IPS DF 6.9 (cell line): Measurements from ENCODE around the gene STXBP6.

Source experiments
- DNase-seq: peaks from one replicate; pipeline ENCODE4 v3.0.0-alpha.2; 2013; ENCODE audit warnings: low read depth, low spot score
- H3K27ac ChIP-seq: one replicate; pipeline ENCODE4 v1.5.1; 2013; ENCODE audit warnings: low read length, control low read depth
- H3K27me3 ChIP-seq: 2 replicates; pipeline ENCODE4 v1.6.1; 2013; ENCODE audit warnings: mild to moderate bottlenecking, low read length; ENCODE audit not compliant: control insufficient read depth, insufficient read depth
- H3K36me3 ChIP-seq: 2 replicates; pipeline ENCODE4 v1.6.1; 2013; ENCODE audit warnings: low read length; ENCODE audit not compliant: control insufficient read depth, insufficient read depth
- H3K4me1 ChIP-seq: 2 replicates; pipeline ENCODE4 v1.6.1; 2013; ENCODE audit warnings: low read length; ENCODE audit not compliant: control insufficient read depth, insufficient read depth
- H3K4me3 ChIP-seq: 2 replicates; pipeline ENCODE4 v1.5.1; 2013; ENCODE audit warnings: mild to moderate bottlenecking, low read length
- H3K9me3 ChIP-seq: 2 replicates; pipeline ENCODE4 v1.6.1; 2013; ENCODE audit warnings: low read length, inconsistent platforms; ENCODE audit not compliant: control insufficient read depth, insufficient read depth
- WGBS: extraction: QIAGEN DNeasy Blood & Tissue Kit; methylation state at CpG from one replicate; pipeline ENCODE4 v1.1.7; 2013; ENCODE audit warnings: mixed read lengths, missing lambda C conversion rate; ENCODE audit not compliant: insufficient read length, insufficient coverage; 5-methylcytosine and 5-hydroxymethylcytosine counted together

STXBP6 gene

DNA sequence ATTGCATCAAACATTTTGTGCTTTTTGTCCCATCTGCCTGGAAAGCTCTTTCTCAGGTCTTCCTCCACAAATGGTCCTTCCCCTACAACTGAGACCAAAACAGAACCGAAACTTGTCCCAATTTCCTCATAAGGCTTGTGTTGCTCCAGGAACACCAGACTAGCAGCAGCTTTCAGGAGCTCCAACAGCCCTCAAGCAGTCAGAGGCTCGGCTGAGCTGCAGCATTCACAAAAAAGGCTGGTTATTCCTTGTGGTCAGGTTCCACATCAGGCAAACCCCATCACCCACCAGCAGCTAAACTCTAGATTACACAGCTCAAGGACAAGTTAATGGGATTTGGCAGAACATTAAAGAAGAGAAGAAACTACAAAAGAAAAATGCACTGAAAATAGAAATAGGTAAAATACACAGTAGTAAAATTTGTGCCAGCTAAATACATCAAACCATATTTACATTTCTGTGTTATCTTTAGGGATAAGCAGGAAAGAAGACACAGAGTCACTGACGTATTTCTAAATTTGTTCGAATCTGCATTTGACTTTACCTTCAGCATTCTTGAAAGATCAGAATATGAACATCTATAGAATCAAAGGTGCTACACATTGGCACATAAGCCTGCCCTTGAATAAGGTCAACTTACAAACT, 141.2 kb downstream of the STXBP6 start:
- Histone ChIP-seq H3K36me3 (no peaks in the 10 kb centered on the region), H3K27me3 (no peaks in the 10 kb centered on the region), H3K4me3 (no peak overlapping the region), H3K27ac (no peak overlapping the region), H3K4me1 (no peaks in the 10 kb centered on the region), H3K9me3 (no peaks in the 10 kb centered on the region)
- DNase-seq = no peak
- WGBS = no CpG with 5 or more reads among the region's 4 CpGs

DNA sequence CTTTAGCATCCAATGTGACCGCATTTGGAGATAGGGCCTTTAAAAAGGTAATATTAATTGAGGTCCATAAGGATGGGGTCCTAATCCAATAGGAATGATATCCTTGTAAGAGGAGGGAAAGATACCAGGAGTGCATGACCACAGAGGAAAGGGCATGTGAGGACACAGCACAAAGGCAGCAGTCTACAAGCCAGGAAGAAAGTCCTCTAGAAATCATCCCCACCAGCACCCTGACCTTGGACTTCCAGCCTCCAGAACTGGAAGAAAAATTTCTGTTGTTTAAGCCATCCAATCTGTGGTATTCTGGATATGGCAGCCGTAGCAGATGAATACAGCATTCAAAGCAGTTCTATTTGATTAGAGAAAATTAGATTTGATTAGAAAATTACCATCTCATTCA, 145.4 kb downstream of the STXBP6 start:
- Histone ChIP-seq H3K4me1 (no peaks in the 10 kb centered on the region), H3K27ac (no peak overlapping the region), H3K4me3 (no peak overlapping the region), H3K27me3 (no peaks in the 10 kb centered on the region), H3K36me3 (no peaks in the 10 kb centered on the region), H3K9me3 (no peaks in the 10 kb centered on the region)
- DNase-seq = no peak
- WGBS = no CpG with 5 or more reads among the region's 2 CpGs

DNA sequence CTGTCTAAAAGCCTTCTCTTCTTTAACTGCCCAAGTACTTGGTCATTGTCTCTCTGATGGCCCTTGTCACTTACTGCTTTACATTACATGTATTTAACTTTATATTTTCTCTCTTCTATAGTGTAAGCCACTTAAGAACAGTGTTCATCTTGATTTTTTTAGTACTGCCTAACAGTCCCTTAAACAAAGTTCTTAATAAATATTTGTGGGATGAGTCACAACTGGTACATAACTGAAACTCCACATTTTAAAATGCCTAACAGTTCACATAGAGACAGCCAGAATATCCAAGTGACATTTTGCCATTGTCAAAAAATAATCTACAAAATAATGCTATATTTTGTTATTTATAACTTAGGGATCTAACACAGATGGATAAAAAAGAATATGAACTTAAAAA, 146.6 kb downstream of the STXBP6 start:
- Histone ChIP-seq H3K4me1 (no peaks in the 10 kb centered on the region), H3K4me3 (no peak overlapping the region), H3K27ac (no peak overlapping the region), H3K36me3 (no peaks in the 10 kb centered on the region), H3K27me3 (no peaks in the 10 kb centered on the region), H3K9me3 (no peaks in the 10 kb centered on the region)
- DNase-seq = no peak

DNA sequence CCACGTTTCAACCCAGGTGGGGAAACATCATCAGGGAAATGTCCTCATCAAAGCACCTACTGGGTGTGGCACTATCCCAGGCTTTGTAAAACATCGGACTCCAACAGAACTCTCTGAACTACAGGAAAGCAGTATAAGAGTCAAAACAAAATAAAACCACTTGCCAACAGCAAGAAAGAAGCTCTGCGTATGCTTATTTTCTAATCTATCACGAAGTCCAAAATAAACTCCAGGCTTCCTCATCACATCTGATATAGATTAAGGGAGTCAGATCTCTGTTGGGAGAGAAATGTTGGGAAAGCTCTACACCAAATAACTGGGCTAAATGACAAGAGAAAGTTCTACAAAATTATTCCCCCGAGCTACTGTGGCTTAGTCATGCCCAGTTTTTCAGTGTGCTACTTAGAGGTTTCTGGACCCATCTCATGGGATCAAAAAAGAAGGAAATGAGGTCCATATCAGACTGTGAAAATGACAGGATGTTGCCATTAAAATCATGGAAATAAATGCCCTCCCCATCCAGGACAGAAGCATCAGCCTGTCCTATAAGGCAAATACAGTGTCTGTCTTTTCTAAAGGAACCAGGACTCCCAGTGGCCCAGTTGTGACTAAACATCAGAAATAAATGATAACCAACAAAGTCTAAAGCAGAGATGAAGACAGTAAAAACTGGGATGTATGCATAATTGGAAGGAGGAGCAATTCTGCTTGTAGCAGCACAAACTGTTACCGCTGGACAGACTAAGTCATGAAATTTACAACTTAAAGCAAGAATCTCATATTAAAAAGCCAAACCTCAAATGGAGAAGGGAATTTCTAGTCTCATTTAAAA, 149.5 kb downstream of the STXBP6 start:
- Histone ChIP-seq H3K36me3 (no peaks in the 10 kb centered on the region), H3K4me1 (no peaks in the 10 kb centered on the region), H3K9me3 (no peaks in the 10 kb centered on the region), H3K4me3 (no peak overlapping the region), H3K27me3 (no peaks in the 10 kb centered on the region), H3K27ac (no peak overlapping the region)
- DNase-seq = no peak
- WGBS = no CpG with 5 or more reads among the region's 6 CpGs

DNA sequence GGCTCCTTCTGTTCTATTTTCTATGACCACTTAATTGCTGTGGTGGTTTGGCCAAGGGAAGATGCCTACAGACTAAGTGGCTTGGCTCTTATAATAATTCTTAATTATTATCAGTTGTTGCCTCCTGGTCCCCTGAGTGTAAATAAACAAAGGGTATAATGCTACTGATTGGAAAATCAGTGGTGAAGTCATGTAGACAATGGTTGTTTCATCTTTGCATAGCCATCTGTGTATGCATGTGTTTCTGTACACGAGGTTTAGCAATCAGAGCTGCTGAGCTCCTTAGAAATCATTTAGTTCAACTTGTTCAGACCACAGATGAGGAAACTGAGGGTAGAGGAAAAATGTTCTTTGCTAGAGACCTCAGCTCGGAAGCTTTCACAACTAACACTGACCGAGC, 152.2 kb downstream of the STXBP6 start:
- Histone ChIP-seq H3K27ac (no peak overlapping the region), H3K36me3 (no peaks in the 10 kb centered on the region), H3K9me3 (no peaks in the 10 kb centered on the region), H3K4me1 (no peaks in the 10 kb centered on the region), H3K4me3 (no peak overlapping the region), H3K27me3 (no peaks in the 10 kb centered on the region)
- no CpG with 5 or more reads among the region's 3 CpGs for WGBS
- no peak for DNase-seq

DNA sequence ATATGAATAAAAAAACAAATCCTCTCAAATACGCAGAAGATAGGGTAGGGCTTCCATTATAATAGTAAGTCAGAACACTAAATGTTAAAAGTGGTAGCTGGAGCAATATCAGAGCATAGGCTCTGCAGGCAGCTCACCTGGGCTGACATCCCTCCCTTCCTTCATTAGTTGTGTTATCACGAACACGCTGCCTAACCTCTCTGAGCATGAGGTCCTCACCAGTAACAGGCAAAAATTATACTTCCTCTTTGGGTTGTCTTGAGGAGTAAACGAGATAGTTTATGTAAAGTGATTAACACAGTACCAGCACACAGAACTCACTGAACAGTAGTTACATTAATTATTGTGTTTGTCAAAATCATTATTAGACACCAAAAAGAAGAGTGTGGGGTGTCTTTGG, 154.3 kb downstream of the STXBP6 start:
- no peaks in the 10 kb centered on the region for H3K27me3 ChIP-seq
- DNase-seq = no peak
- no peak overlapping the region for H3K27ac ChIP-seq
- H3K4me3 ChIP-seq = no peak overlapping the region
- no peaks in the 10 kb centered on the region; the same call in 1 of the 2 replicates for H3K36me3 ChIP-seq
- H3K4me1 ChIP-seq = no peaks in the 10 kb centered on the region
- no CpG with 5 or more reads among the region's 4 CpGs for WGBS
- H3K9me3 ChIP-seq = no peaks in the 10 kb centered on the region

DNA sequence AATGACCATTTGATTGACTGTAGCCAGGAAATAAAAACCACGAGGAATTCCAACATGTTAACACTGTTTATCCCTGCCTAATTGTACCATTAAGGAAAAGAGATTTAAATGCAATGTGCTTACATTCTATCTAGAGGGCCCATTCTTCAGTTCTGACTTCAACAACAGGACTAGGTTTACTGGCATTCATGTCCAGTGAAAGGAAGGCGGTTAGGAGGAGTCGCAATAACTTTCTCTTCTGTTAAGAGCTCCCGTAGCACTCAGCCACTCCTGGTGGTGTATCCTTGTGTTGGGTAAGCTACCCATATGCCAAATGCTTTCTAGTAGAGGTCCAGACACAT, 154.7 kb downstream of the STXBP6 start:
- Histone ChIP-seq H3K4me3 (no peak overlapping the region), H3K36me3 (no peaks in the 10 kb centered on the region; the same call in 1 of the 2 replicates), H3K27ac (no peak overlapping the region), H3K9me3 (no peaks in the 10 kb centered on the region), H3K27me3 (no peaks in the 10 kb centered on the region), H3K4me1 (no peaks in the 10 kb centered on the region)
- no CpG with 5 or more reads among the region's 4 CpGs for WGBS
- no peak for DNase-seq

DNA sequence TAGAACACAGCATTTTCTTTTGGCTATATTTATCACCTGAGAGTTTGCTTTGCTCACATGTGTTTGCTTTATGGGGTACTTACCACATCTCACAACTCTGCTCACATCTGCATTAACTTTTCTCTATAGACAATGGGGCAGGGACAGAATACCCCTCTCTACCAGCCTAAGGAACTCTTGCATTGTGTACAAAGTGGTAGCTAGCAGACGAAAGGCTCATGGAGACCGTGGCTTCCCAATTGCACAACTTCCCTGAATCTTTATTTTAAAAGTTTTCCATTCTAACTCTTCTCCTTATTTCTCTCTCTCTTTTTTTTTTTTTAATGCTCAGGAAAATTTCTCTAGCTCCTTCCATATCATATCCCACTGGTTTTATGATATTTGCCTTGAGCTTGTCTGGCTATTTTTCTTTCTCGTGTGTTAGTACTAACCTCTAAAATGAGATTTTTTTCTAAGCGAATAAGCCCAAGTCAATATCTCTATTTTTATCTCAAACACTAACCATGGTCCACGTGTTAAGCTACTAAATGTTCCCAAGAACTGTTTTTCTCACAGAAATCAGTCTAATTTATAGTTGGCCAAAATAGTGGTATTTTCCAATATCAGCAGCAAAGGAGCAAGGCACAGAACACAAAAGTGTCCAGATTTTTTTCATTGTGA, 155.2 kb downstream of the STXBP6 start:
- H3K36me3 ChIP-seq = no peaks in the 10 kb centered on the region; the same call in 1 of the 2 replicates
- no peak for DNase-seq
- no CpG with 5 or more reads among the region's 5 CpGs for WGBS
- H3K4me3 ChIP-seq = no peak overlapping the region
- H3K9me3 ChIP-seq = no peaks in the 10 kb centered on the region
- no peaks in the 10 kb centered on the region for H3K27me3 ChIP-seq
- H3K27ac ChIP-seq = no peak overlapping the region
- H3K4me1 ChIP-seq = no peaks in the 10 kb centered on the region

DNA sequence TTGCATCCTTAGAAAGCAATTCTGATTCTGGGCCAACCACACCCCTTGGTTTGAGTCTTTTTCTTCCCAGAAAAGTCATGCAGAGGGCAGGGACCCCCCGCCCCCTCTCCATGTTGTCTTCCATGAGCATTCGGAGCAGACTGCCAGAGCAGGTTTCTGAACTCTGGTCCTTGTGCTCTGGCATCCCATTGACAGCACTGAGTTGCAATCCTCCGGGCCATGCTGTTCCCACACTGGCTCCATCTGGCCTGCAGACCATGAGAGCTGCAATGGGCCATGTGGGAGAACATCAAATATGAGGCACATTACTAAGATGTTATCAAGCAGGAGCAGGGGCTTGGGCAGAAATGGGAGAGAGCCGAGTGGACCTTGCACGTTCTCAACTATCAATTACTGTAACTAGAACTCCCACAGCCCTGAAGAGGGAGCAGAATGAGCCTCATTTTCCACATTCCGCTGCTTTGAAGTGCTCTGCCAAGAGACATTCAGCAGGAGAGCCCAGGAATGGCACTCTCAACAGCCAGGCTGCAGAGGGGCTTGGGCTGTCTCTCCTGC, 157.4 kb downstream of the STXBP6 start:
- Histone ChIP-seq H3K27me3 (no peaks in the 10 kb centered on the region), H3K36me3 (no peaks in the 10 kb centered on the region; the same call in 1 of the 2 replicates), H3K4me3 (no peak overlapping the region), H3K27ac (no peak overlapping the region), H3K9me3 (no peaks in the 10 kb centered on the region), H3K4me1 (no peaks in the 10 kb centered on the region; the same call in 1 of the 2 replicates)
- WGBS = no CpG with 5 or more reads among the region's 6 CpGs
- DNase-seq = no peak

DNA sequence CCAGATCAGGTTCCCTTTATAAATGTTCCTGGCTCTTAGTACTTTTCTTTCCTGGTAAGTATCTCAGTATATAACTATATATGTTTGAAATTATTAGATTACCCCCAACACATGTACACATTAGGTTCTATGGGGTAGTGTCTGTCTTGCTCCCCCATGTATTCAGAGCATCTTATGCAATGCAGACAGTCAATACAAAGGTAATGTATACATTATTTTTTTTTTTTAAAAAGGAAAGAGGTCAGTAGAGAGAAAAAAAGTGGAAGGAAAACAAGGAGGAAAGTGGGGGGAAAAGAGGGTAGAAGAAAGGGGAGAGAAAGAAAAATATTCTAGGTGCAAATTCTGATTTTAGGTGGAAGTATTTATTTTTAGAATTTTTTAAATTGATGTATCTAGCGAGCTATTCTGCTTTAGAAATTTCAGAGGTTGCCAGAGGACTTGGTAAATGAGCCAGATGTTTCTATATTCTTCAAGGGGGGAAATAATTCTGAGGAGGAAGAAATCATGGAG, 157.9 kb downstream of the STXBP6 start:
- DNase-seq = no peak
- WGBS = 100% methylated on average over 1 of the region's 1 CpG
- H3K9me3 ChIP-seq = no peaks in the 10 kb centered on the region

More for the DNA sequence above, 157.9 kb downstream of the STXBP6 start:
- Histone ChIP-seq H3K27ac (no peak overlapping the region), H3K36me3 (no peaks in the 10 kb centered on the region; the same call in 1 of the 2 replicates), H3K27me3 (no peaks in the 10 kb centered on the region), H3K4me3 (no peak overlapping the region), H3K4me1 (no peaks in the 10 kb centered on the region; the same call in 1 of the 2 replicates)
